HEK293T (cell line): ENCODE results near the gene IKZF5.

Experiments used
- BHLHE40 ChIP-seq: fragments of 450-650 bp; IDR thresholded peaks from 2 replicates; pipeline ENCODE4 v1.6.1; 2016; ENCODE audit warnings: mild to moderate bottlenecking, moderate library complexity, borderline replicate concordance
- ELF4 ChIP-seq: fragments of 450-650 bp; IDR thresholded peaks from 2 replicates; pipeline ENCODE4 v1.6.1; 2017; ENCODE audit warnings: antibody characterized with exemption
- FOXA1 ChIP-seq: fragments of 450-650 bp; IDR thresholded peaks from 2 replicates; pipeline ENCODE4 v1.6.1; 2016; ENCODE audit warnings: mild to moderate bottlenecking
- FOXM1 ChIP-seq: fragments of 450-650 bp; IDR thresholded peaks from 2 replicates; pipeline ENCODE4 v1.6.1; 2017; ENCODE audit warnings: mild to moderate bottlenecking, borderline replicate concordance
- HDGF ChIP-seq: fragments of 450-650 bp; IDR thresholded peaks from 2 replicates; pipeline ENCODE4 v1.6.1; 2017; ENCODE audit warnings: antibody characterized with exemption, borderline replicate concordance
- L3MBTL2 ChIP-seq: fragments of 450-650 bp; conservative IDR thresholded peaks from 2 replicates; pipeline ENCODE4 v1.6.1; 2016; ENCODE audit warnings: mild to moderate bottlenecking
- NFRKB ChIP-seq: fragments of 450-650 bp; IDR thresholded peaks from 2 replicates; pipeline ENCODE4 v1.6.1; 2016; ENCODE audit warnings: mild to moderate bottlenecking, moderate library complexity
- PKNOX1 ChIP-seq: fragments of 450-650 bp; IDR thresholded peaks from 2 replicates; pipeline ENCODE4 v1.6.1; 2016
- SP1 ChIP-seq: fragments of 450-650 bp; IDR thresholded peaks from 2 replicates; pipeline ENCODE4 v1.6.1; 2017
- SUZ12 ChIP-seq: fragments of 450-650 bp; IDR thresholded peaks from 2 replicates; pipeline ENCODE4 v1.6.1; 2016; ENCODE audit warnings: mild to moderate bottlenecking
- TARDBP ChIP-seq: fragments of 450-650 bp; IDR thresholded peaks from 2 replicates; pipeline ENCODE4 v1.6.1; 2016

GRCh38 chr10:123019264-123019663, 10.7 kb upstream of the IKZF5 start:
- TF ChIP-seq ELF4: no peak
- TF ChIP-seq FOXA1: no peak
- no peak for TF ChIP-seq FOXM1
- no peak for TF ChIP-seq SP1
- TF ChIP-seq NFRKB: no peak
- no peak for TF ChIP-seq HDGF
- TF ChIP-seq L3MBTL2: no peak
- TF ChIP-seq PKNOX1: no peak
- TF ChIP-seq BHLHE40: no peak
- TF ChIP-seq SUZ12: no peak
- TF ChIP-seq TARDBP: no peak
